Stimulated activated CD8-positive, alpha-beta memory T cell treated with anti-CD3 and anti-CD28 coated beads, Interleukin-12 subunit alpha, Interleukin-12 subunit beta, amount 100 ng/mL, for 4 hours (primary cell): ENCODE data around the gene DPT.

ENCODE experiments used
- DNase-seq: peaks from one replicate; pipeline ENCODE4 v3.0.0-alpha.2; 2020; ENCODE audit warnings: low read depth

DPT gene

GRCh38 chr1:168664069-168664834 lies 64.8 kb downstream of the DPT start:
- DNase-seq: no peak

- no peak for DNase-seq
Observed at GRCh38 chr1:168656485-168656884, 72.5 kb downstream of the DPT start.

GRCh38 chr1:168654198-168654915 lies 74.6 kb downstream of the DPT start:
- no peak for DNase-seq

DNA sequence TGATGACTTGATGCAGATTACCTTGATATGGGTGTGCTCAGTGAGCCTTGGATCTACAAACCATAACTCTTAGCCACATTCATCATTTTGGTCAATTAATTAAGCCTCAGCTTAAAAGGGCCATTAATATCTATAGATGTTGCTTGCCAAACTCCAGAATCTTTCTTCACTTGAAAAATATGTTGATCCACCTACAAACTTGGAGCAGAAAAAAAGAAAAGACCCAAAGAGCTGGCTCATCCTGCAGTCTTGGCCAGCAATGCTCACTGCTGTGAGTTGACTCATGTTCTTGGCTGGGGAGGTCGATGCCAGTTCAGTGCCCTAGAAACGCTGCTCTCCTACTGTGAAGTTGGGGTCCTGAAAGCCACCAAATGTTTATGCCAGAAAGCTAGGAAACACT lies 75.4 kb downstream of the DPT start:
- no peak for DNase-seq

- no peak for DNase-seq
Observed at GRCh38 chr1:168645721-168646120, 83.3 kb downstream of the DPT start.
